WI38 (cell line): ENCODE measurements around the gene USH2A.

ENCODE experiments used
- H3K4me3 ChIP-seq: 2 replicates; pipeline ENCODE4 v1.5.1; 2011; ENCODE audit warnings: low read depth, mild to moderate bottlenecking, control low read depth, low read length
- TF ChIP-seq, protein P1 (sequence below): IDR thresholded peaks from 2 replicates; pipeline ENCODE4 v1.5.1; 2012; ENCODE audit warnings: low read depth, mild to moderate bottlenecking, control low read depth, low read length

The USH2A gene

DNA sequence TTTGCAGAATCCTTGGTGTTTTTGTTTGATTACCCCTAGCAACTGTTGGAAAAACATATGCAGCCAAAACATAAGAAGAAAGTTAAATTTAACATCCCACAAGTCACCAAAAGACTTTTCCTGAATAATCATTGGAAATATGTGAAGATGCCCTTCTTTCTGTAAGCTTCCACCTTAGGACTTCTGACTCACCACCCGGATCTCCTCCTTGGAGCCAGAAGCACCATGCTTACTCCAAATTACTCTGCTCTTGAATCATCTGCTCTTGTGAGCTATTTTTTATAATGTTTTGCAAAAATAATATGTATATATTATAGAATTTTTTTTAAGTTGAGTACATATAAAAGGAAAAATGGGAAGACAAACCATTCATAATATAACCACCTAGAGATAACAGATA is 464.4 kb downstream of the USH2A start:
- TF ChIP-seq, protein P1, sequence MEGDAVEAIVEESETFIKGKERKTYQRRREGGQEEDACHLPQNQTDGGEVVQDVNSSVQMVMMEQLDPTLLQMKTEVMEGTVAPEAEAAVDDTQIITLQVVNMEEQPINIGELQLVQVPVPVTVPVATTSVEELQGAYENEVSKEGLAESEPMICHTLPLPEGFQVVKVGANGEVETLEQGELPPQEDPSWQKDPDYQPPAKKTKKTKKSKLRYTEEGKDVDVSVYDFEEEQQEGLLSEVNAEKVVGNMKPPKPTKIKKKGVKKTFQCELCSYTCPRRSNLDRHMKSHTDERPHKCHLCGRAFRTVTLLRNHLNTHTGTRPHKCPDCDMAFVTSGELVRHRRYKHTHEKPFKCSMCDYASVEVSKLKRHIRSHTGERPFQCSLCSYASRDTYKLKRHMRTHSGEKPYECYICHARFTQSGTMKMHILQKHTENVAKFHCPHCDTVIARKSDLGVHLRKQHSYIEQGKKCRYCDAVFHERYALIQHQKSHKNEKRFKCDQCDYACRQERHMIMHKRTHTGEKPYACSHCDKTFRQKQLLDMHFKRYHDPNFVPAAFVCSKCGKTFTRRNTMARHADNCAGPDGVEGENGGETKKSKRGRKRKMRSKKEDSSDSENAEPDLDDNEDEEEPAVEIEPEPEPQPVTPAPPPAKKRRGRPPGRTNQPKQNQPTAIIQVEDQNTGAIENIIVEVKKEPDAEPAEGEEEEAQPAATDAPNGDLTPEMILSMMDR, result no peak
- H3K4me3 ChIP-seq, result no peak overlapping the region

DNA sequence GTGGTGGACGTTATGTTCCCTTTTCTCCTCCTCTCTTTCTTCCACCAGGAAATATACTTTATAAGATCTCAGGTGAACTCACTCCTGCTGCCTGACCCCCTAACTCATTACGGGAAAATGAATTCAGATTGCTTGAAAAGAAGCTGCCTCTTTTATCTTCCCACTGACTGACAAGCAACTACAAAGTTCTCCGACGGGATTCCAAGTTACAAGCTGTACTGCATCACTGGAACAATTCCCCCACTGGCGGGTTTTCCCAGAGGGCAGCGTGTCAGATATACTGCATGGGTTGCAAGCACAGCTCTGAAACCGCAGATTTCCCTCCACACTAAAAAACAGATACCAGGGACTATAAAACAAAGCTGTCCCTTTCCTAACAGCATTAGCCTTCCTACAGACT is 465.6 kb downstream of the USH2A start:
- peak overlapping the region; percentile 12; the same call in 1 of the 2 replicates for H3K4me3 ChIP-seq
- TF ChIP-seq, protein P1, result no peak

DNA sequence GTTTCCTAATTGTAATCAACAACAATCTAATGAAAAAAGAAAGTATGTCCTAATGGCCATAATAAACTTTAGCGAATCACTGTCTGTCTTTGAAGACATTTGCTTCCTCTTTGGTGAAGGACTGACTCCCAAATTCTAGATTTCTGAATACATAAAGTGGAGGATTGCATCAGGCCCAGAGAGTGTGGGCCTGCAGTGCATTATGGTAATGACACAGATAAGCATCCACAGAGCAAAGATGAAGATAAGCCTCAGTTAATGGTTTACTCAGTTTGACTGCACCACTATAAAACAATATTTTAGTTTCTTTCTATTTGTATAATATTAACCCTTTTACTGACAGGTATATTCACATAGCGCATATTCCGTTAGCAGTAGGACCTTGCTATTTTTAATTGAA is 490.7 kb downstream of the USH2A start:
- H3K4me3 ChIP-seq, result no peak overlapping the region
- TF ChIP-seq, protein P1, result no peak

DNA sequence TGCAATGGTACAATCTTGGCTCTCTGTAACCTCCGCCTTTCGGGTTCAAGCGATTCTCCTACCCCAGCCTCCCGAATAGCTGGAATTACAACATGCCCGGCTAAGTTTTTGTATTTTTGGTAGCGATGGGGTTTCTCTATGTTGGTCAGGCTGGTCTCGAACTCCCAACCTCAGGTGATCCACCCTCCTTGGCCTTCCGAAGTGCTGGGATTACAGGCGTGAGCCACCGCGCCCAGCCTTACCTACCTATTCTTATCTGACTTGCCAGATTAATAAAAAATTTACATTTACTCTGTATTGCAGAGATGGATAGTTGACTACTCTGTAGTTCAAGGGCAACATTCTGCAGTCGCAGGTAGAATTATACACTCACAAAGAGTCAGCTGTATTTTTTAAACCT is 496.6 kb downstream of the USH2A start:
- H3K4me3 ChIP-seq, result no peak overlapping the region
- TF ChIP-seq, protein P1, result no peak

DNA sequence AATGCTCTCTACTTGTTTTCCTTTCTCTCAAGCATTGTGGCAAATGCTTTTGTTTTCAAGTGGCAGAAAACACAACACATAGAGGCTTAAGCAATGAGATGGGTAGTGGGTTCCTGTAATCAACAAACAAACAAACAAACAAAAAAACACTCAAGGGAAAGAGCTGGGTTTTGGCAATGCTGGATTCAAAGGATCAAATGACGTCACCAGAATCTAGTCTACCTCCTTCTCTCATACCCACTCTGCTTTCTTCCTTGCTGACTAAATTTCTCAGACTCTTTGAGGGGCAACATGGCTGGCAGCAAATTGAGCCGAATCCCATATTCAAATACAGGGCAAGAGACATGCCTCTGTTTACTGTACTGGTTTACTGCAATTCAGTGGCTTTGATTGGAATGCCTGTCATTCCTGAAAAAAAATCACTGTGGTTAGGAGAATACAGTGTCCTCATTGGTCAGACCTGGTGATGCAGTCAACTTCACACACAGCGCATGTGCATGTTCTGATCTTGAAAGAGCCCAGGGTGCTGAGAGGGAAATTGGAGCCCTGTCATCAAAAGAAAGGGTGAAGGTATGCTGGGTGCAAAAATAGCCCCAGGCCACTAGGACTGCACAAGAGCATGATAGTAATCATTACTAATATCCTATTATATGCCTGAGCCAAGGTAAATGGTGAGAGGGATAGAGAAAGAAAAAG is 500.0 kb downstream of the USH2A start:
- no peak overlapping the region for H3K4me3 ChIP-seq
- TF ChIP-seq, protein P1, result no peak

DNA sequence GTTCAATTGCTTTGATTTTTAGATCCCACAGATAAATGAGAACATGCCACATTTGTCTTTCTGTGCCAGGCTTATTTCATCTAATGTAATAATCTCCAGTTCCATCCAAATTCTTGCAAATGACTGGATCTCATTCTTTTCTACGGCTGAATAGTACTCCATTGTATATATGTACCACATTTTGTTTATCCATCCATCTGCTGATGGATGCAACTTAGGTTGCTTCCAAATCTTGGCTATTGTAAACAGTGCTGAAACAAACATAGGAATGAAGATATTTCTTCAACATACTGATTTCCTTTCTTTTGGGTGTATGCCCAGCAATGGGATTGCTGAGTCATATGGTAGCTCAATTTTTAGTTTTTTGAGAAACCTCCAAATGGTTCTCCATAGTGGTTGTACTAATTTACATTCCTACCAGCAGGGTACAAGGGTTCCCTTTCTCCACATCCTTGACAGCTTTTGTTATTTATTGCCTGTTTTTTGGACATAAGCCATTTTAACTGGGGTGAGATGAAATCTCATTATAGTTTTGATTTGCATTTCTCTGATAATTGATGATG is 511.8 kb downstream of the USH2A start:
- TF ChIP-seq, protein P1, result no peak
- H3K4me3 ChIP-seq, result no peak overlapping the region

DNA sequence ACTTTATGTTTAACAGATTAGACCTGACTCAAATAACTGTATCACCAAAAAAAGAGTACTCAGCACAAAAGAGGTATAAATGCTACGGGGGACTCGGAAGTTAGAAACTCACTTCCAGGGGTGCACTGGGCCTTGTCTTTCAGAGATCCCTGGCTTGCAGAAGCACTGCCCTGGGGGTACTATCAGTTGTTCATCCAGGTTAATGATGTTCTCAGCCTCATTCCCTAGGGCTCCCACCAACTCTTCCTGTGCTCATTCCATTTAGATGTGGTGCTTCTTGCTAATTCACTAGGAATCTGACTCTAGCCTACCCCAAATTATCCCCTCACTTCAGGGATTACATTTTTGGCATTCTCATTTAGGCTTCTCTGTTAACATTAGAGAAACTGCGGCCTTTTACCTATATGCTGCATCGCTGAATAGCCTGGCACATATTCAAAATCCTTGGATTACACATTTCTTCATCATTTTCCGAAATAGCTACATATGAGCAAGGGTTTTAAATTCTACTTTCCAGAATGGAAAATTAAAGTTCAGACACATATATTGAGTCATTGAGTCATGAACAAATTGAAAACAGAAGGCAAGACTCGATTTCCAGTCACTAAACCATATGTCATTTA is 517.6 kb downstream of the USH2A start:
- no peak overlapping the region for H3K4me3 ChIP-seq
- TF ChIP-seq, protein P1, result no peak
